NCI-H510A (cell line): Measurements from ENCODE around the gene CGB2.
"Not testable (repeated sequence)": the region's sequence is repeated elsewhere in the genome, so short reads cannot be mapped to it uniquely, and the experiment has no call there.

Experiments used
- DNase-seq: peaks from one replicate; lab custom pipeline; 2025; lab: John Stamatoyannopoulos, UW

The CGB2 gene

GRCh38 chr19:49010453-49010852 lies 21.2 kb upstream of the CGB2 start:
- DNase-seq: no peak

- DNase-seq: no peak
These were observed 20.5 kb upstream of the CGB2 start for GRCh38 chr19:49011194-49011593.

GRCh38 chr19:49014123-49014869 lies 17.4 kb upstream of the CGB2 start:
- no peak for DNase-seq

- DNase-seq: no peak
These were observed 16.8 kb upstream of the CGB2 start for GRCh38 chr19:49014870-49015255.

GRCh38 chr19:49016067-49016839 lies 15.4 kb upstream of the CGB2 start:
- no peak for DNase-seq

GRCh38 chr19:49017041-49017665 lies 14.5 kb upstream of the CGB2 start, which contains the start of gene LHB:
TSS of gene LHB (minus strand) at chr19:49017091. CDS start at chr19:49017081, 10 bp downstream.
- DNase-seq: no peak

- DNase-seq: no peak
These were observed 13.9 kb upstream of the CGB2 start for GRCh38 chr19:49017666-49018351.

- DNase-seq: not testable (repeated sequence)
These were observed 13.1 kb upstream of the CGB2 start for GRCh38 chr19:49018388-49019241.

- no peak for DNase-seq
These were observed 12.3 kb upstream of the CGB2 start for GRCh38 chr19:49019242-49019932.

GRCh38 chr19:49020342-49020741 lies 11.3 kb upstream of the CGB2 start:
- no peak for DNase-seq

GRCh38 chr19:49020931-49021895 lies 10.5 kb upstream of the CGB2 start:
- no peak for DNase-seq

GRCh38 chr19:49022116-49022515 lies 9.6 kb upstream of the CGB2 start:
- DNase-seq: no peak

- DNase-seq: not testable (repeated sequence)
These were observed 7.5 kb upstream of the CGB2 start, which contains the start of gene CGB3 for GRCh38 chr19:49024233-49024632. TSS of gene CGB3 (minus strand) at chr19:49024333. CDS start at chr19:49023971, 362 bp downstream.

GRCh38 chr19:49025088-49025487 lies 6.6 kb upstream of the CGB2 start:
- DNase-seq: not testable (repeated sequence)

GRCh38 chr19:49025599-49025998 lies 6.1 kb upstream of the CGB2 start:
- not testable (repeated sequence) for DNase-seq

GRCh38 chr19:49028686-49029085 lies 3.0 kb upstream of the CGB2 start:
- DNase-seq: not testable (repeated sequence)

- not testable (repeated sequence) for DNase-seq
These were observed 1.9 kb upstream of the CGB2 start for GRCh38 chr19:49029749-49030148.

- not testable (repeated sequence) for DNase-seq
These were observed 1.4 kb upstream of the CGB2 start for GRCh38 chr19:49030323-49030722.

GRCh38 chr19:49036815-49037214 lies 5.1 kb downstream of the CGB2 start, which contains the start of gene CGB1:
TSS of gene CGB1 (minus strand) at chr19:49036895. CDS start at chr19:49036711, 184 bp downstream.
- DNase-seq: not testable (repeated sequence)
